ENCODE results near the gene ALDH1L1. TPM values are rescaled to one million over a fixed set of nuclear protein-coding genes. Genes with fewer than 3 reads are reported as not detected.

Gene ALDH1L1
- total and polyA plus RNA-seq, 2 experiments from 2014 or later = 1.0 to 1.3 TPM

GRCh38 chr3:126124148-126124868 lies 56.1 kb downstream of the ALDH1L1 start:
- Mint-ChIP-seq H3K36me3 (ENCODE audit: low read depth) (peaks cover under 1% of the 10 kb centered on the region; the same call in 1 of the 3 replicates), H3K27ac (peak overlapping the region; percentile 73; the same call in 1 of the 2 replicates), H3K9me3 (no peaks in the 10 kb centered on the region; the same call in 2 of the 3 replicates), H3K4me3 (peak overlapping the region; percentile 27; the same call in 2 of the 3 replicates), H3K4me1 (peaks cover 20% of the 10 kb centered on the region), H3K27me3 (ENCODE audit: insufficient read depth, low read depth, poor library complexity) (peaks cover 12% of the 10 kb centered on the region)
- no peaks in the 10 kb centered on the region; the same call in 1 of the 2 replicates for H3K4me1 ChIP-seq (ENCODE audit: insufficient read depth)
- no peaks in the 10 kb centered on the region for H3K9me2 ChIP-seq (ENCODE audit: insufficient read depth)
- no peak overlapping the region for H3K4me2 ChIP-seq
- H3K27me3 ChIP-seq (ENCODE audit: insufficient read depth) = no peaks in the 10 kb centered on the region
- peak; percentile 30 to 34; a peak in 3 of 4 replicates for TF ChIP-seq CTCF (conservative IDR thresholded peaks at IDR 0.05; ENCODE audit: low read depth in 2 of 2)
- TF ChIP-seq ZNF462 (CRISPR knock-in tag; IDR thresholded peaks at IDR 0.05) = no peak
- no peaks in the 10 kb centered on the region for H3K36me3 ChIP-seq (ENCODE audit: insufficient read depth)
- no peaks in the 10 kb centered on the region for H3F3A ChIP-seq (replicated peaks; ENCODE audit: low read depth)
- H4K20me1 ChIP-seq (replicated peaks; ENCODE audit: insufficient read depth) = no peaks in the 10 kb centered on the region
- ATAC-seq = peak; percentile 91
- no peak overlapping the region for H3K27ac ChIP-seq (ENCODE audit: low read depth)
- no peak overlapping the region for H3K4me3 ChIP-seq
- H2AFZ ChIP-seq = peak overlapping the region; percentile 43
- H3K79me2 ChIP-seq (replicated peaks; ENCODE audit: insufficient read depth) = no peaks in the 10 kb centered on the region
- peak; percentile 69 for DNase-seq (ENCODE audit: low spot score)
